ENCODE results near the gene TLE2. TPM values are rescaled to one million over a fixed set of nuclear protein-coding genes. Genes with fewer than 3 reads are reported as not detected.
"Not testable (repeated sequence)": the region's sequence is repeated elsewhere in the genome, so short reads cannot be mapped to it uniquely, and the experiment has no call there.

TLE2 gene
- polyA plus RNA-seq, 4 donors, result 39.1 to 68.7 (median 43.7) TPM

- DNase-seq (ENCODE audit: low read depth in 4 of 4, low spot score in 3 of 4), result no peak
Observed at GRCh38 chr19:3038214-3038613, 9.1 kb upstream of the TLE2 start.

- DNase-seq (ENCODE audit: low read depth in 4 of 4, low spot score in 3 of 4), result not testable (repeated sequence)
Observed at GRCh38 chr19:3036977-3037544, 8.0 kb upstream of the TLE2 start.

GRCh38 chr19:3036119-3036976 lies 7.3 kb upstream of the TLE2 start:
- peak in 3 of 4 donors; percentile 90 to 91 (median 90) for DNase-seq (ENCODE audit: low read depth in 4 of 4, low spot score in 3 of 4)

- DNase-seq (ENCODE audit: low read depth in 4 of 4, low spot score in 3 of 4), result peak; percentile 99 to 100 (median 99)
Observed at GRCh38 chr19:3035542-3036118, 6.5 kb upstream of the TLE2 start.

- DNase-seq (ENCODE audit: low read depth in 4 of 4, low spot score in 3 of 4), result no peak
Observed at GRCh38 chr19:3034656-3035541, 5.8 kb upstream of the TLE2 start.

- DNase-seq (ENCODE audit: low read depth in 4 of 4, low spot score in 3 of 4), result no peak
Observed at GRCh38 chr19:3034406-3034655, 5.3 kb upstream of the TLE2 start.

- DNase-seq (ENCODE audit: low read depth in 4 of 4, low spot score in 3 of 4), result no peak
Observed at GRCh38 chr19:3033595-3034405, 4.7 kb upstream of the TLE2 start.

GRCh38 chr19:3031607-3031867 lies 2.5 kb upstream of the TLE2 start:
- no peak for DNase-seq (ENCODE audit: low read depth in 4 of 4, low spot score in 3 of 4)

GRCh38 chr19:3028305-3029064 lies 595 bp downstream of the TLE2 start:
- DNase-seq (ENCODE audit: low read depth in 4 of 4, low spot score in 3 of 4), result no peak

- no peak for DNase-seq (ENCODE audit: low read depth in 4 of 4, low spot score in 3 of 4)
Observed at GRCh38 chr19:3027981-3028304, 1.1 kb downstream of the TLE2 start.

- DNase-seq (ENCODE audit: low read depth in 4 of 4, low spot score in 3 of 4), result no peak
Observed at GRCh38 chr19:3027292-3027691, 1.8 kb downstream of the TLE2 start.

- no peak for DNase-seq (ENCODE audit: low read depth in 4 of 4, low spot score in 3 of 4)
Observed at GRCh38 chr19:3026768-3027167, 2.3 kb downstream of the TLE2 start.

GRCh38 chr19:3025549-3025886 lies 3.6 kb downstream of the TLE2 start:
- DNase-seq (ENCODE audit: low read depth in 4 of 4, low spot score in 3 of 4), result no peak

- DNase-seq (ENCODE audit: low read depth in 4 of 4, low spot score in 3 of 4), result no peak
Observed at GRCh38 chr19:3024870-3025548, 4.1 kb downstream of the TLE2 start.

GRCh38 chr19:3024509-3024869 lies 4.6 kb downstream of the TLE2 start:
- DNase-seq (ENCODE audit: low read depth in 4 of 4, low spot score in 3 of 4), result no peak

- no peak for DNase-seq (ENCODE audit: low read depth in 4 of 4, low spot score in 3 of 4)
Observed at GRCh38 chr19:3020321-3020960, 8.6 kb downstream of the TLE2 start.

- no peak for DNase-seq (ENCODE audit: low read depth in 4 of 4, low spot score in 3 of 4)
Observed at GRCh38 chr19:3019211-3019854, 9.7 kb downstream of the TLE2 start.

GRCh38 chr19:3017923-3018322 lies 11.2 kb downstream of the TLE2 start:
- no peak for DNase-seq (ENCODE audit: low read depth in 4 of 4, low spot score in 3 of 4)

All from left renal pelvis (tissue), 4 donors.